Osteocyte (in vitro differentiated cells): ENCODE measurements around the gene UBAP1L. TPM values are rescaled to one million over a fixed set of nuclear protein-coding genes. Genes with fewer than 3 reads are reported as not detected.
"Not testable (repeated sequence)": the region's sequence is repeated elsewhere in the genome, so short reads cannot be mapped to it uniquely, and the experiment has no call there.

Source experiments
- DNase-seq: peaks from one replicate; pipeline ENCODE4 v3.0.0; 2021; ENCODE audit warnings: mixed read lengths; ENCODE audit not compliant: unreplicated experiment; ENCODE audit errors: extremely low spot score
- H3K27ac Mint-ChIP-seq: one replicate; pipeline ENCODE4 v1.8.0; 2021; ENCODE audit warnings: mild to moderate bottlenecking, mixed read lengths; ENCODE audit not compliant: unreplicated experiment
- H3K27me3 Mint-ChIP-seq: one replicate; pipeline ENCODE4 v1.8.0; 2021; ENCODE audit warnings: mixed read lengths; ENCODE audit not compliant: unreplicated experiment
- H3K36me3 Mint-ChIP-seq: one replicate; pipeline ENCODE4 v1.8.0; 2021; ENCODE audit warnings: mixed read lengths; ENCODE audit not compliant: unreplicated experiment
- H3K4me1 Mint-ChIP-seq: one replicate; pipeline ENCODE4 v1.8.0; 2021; ENCODE audit warnings: mixed read lengths; ENCODE audit not compliant: unreplicated experiment
- H3K4me3 Mint-ChIP-seq: one replicate; pipeline ENCODE4 v1.8.0; 2021; ENCODE audit warnings: mild to moderate bottlenecking, moderate library complexity, mixed read lengths; ENCODE audit not compliant: unreplicated experiment
- H3K9me3 Mint-ChIP-seq: one replicate; pipeline ENCODE4 v1.8.0; 2021; ENCODE audit warnings: mixed read lengths; ENCODE audit not compliant: unreplicated experiment
- total RNA-seq: library from RNA; stranded (reverse); gene quantifications from 2 replicates; pipeline ENCODE4 v1.2.1, GENCODE V29; 2021
- TF ChIP-seq, protein P1 (sequence below): fragments of 200-600 bp; sonication (generic); IDR thresholded peaks from 2 replicates; pipeline ENCODE4 v1.5.0; 2021; ENCODE audit warnings: antibody characterized with exemption, mild to moderate bottlenecking, moderate library complexity

Gene UBAP1L
- total RNA-seq, 1 donor from 2014 or later: 5.4 TPM

DNA sequence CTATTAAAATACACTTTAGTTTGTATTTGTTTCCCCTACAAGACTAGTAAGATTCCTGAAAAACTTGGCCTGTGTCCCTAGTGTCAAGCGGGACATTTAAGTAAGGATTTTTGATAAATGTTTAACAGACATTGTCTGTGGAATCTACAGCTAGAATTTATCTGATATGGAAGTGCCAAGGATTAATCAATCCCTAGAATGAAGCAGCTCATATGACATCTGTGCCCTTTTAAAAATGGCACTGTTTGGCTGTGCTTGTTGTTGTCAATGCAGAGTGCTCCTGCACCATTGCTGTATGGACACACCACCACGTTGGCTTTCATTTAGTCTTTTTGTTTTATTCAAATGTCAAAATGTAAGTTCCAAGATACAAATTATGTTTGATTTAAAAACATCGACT is 32.9 kb upstream of the UBAP1L start:
- Mint-ChIP-seq H3K36me3 (peaks cover 25% of the 10 kb centered on the region), H3K4me3 (no peak overlapping the region), H3K4me1 (no peaks in the 10 kb centered on the region), H3K9me3 (no peaks in the 10 kb centered on the region), H3K27ac (no peak overlapping the region), H3K27me3 (no peaks in the 10 kb centered on the region)
- TF ChIP-seq, protein P1, sequence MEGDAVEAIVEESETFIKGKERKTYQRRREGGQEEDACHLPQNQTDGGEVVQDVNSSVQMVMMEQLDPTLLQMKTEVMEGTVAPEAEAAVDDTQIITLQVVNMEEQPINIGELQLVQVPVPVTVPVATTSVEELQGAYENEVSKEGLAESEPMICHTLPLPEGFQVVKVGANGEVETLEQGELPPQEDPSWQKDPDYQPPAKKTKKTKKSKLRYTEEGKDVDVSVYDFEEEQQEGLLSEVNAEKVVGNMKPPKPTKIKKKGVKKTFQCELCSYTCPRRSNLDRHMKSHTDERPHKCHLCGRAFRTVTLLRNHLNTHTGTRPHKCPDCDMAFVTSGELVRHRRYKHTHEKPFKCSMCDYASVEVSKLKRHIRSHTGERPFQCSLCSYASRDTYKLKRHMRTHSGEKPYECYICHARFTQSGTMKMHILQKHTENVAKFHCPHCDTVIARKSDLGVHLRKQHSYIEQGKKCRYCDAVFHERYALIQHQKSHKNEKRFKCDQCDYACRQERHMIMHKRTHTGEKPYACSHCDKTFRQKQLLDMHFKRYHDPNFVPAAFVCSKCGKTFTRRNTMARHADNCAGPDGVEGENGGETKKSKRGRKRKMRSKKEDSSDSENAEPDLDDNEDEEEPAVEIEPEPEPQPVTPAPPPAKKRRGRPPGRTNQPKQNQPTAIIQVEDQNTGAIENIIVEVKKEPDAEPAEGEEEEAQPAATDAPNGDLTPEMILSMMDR: no peak
- DNase-seq: no peak

DNA sequence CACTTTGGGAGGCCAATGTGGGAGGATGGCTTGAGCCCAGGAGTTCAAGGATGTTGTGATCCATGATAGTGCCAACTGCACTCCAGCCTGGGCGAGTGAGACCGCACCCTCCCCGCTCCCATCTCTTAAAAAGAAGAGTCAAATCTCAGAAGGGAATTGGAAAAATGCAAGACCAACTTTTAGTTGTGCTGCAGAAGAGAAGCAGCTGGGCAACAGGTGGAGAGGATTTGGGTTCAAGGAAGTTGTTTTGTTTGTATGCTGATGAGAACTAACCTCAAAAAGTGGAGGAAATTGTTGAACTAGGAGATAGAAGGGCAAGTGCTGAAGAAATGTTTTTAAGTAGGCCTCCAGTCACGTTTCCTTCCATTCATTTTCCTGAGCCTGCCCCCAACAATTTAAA is 31.4 kb upstream of the UBAP1L start:
- Mint-ChIP-seq H3K27ac (no peak overlapping the region), H3K27me3 (no peaks in the 10 kb centered on the region), H3K4me3 (no peak overlapping the region), H3K36me3 (peaks cover 20% of the 10 kb centered on the region), H3K4me1 (no peaks in the 10 kb centered on the region), H3K9me3 (no peaks in the 10 kb centered on the region)
- no peak for DNase-seq
- TF ChIP-seq, protein P1: no peak

DNA sequence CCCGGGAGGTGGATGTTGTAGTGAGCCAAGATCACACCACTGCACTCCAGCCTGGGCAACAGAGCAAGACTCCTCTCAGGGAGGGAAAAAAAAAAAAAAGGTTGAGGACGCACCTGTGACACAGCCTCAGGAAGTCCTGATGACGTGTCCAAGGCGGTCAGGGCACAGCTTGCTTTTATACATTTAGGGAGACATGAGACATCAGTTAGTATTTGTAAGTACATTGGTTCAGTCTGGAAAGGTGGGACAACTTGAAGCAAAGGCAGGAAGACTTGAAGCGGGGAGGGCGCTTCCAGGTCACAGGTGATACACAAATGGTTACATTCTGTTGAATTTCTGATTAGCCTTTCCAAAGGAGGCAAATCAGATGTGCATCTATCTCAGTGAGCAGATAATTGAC is 23.6 kb upstream of the UBAP1L start:
- not testable (repeated sequence) for H3K4me1 Mint-ChIP-seq, H3K9me3 Mint-ChIP-seq, DNase-seq, H3K27me3 Mint-ChIP-seq, H3K36me3 Mint-ChIP-seq, H3K27ac Mint-ChIP-seq, H3K4me3 Mint-ChIP-seq

DNA sequence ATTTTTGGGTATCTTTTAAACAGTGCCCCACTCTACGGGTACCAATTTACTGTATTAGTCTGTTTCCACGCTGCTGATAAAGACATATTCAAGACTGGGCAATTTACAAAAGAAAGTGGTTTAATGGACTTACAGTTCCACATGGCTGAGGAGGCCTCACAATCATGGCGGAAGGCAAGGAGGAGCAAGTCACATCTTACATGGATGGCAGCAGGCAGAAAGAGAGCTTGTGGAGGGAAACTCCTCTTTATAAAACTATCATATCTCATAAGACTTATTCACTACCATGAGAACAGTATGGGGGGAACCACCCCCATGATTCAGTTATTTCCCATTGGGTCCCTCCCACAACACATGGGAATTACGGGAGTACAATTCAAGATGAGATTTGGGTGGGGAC is 22.9 kb upstream of the UBAP1L start:
- H3K4me3 Mint-ChIP-seq, H3K4me1 Mint-ChIP-seq, H3K27ac Mint-ChIP-seq, DNase-seq, H3K36me3 Mint-ChIP-seq, H3K27me3 Mint-ChIP-seq, H3K9me3 Mint-ChIP-seq: not testable (repeated sequence)

DNA sequence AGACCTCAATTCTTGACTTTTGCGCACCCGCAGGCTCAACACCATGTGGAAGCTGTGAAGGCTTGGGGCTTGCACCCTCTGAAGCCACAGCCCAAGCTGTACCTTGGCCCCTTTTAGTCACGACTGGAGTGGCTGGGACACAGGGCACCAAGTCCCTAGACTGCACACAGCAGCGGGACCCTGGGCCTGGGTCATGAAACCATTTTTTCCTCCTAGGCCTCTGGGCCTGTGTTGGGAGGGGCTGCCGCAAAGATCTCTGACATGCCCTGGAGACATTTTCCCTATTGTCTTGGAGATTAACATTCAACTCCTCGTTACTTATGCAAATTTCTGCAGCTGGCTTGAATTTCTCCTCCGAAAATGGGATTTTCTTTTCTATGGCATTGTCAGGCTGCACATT is 22.1 kb upstream of the UBAP1L start:
- H3K4me1 Mint-ChIP-seq: peaks cover 12% of the 10 kb centered on the region
- H3K4me3 Mint-ChIP-seq, H3K9me3 Mint-ChIP-seq, H3K36me3 Mint-ChIP-seq, H3K27me3 Mint-ChIP-seq, DNase-seq, H3K27ac Mint-ChIP-seq: not testable (repeated sequence)

DNA sequence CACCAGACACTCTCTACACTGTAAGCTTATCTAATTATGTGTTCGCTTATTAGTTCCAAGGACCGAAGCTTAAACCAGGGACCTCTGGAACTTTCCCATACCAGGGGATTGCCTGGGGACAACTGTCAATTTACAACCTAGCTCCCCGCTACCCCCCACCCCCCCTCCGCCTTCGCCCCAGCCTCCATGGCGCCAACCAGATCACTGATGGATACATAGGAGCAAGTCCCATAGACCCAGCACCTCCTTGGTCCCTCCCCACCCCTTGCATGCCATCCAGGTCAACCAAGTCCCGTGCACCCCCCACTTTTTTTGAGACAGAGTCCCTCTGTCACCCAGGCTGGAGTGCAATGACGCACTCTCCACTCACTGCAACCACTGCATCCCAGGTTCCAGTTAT is 19.5 kb upstream of the UBAP1L start:
- peak overlapping the region; percentile 86 for H3K4me3 Mint-ChIP-seq
- H3K4me1 Mint-ChIP-seq: peaks cover 20% of the 10 kb centered on the region
- peaks cover 6% of the 10 kb centered on the region for H3K36me3 Mint-ChIP-seq
- no peaks in the 10 kb centered on the region for H3K9me3 Mint-ChIP-seq
- no peak for DNase-seq
- H3K27me3 Mint-ChIP-seq: no peaks in the 10 kb centered on the region
- peak overlapping the region; percentile 92 for H3K27ac Mint-ChIP-seq
- TF ChIP-seq, protein P1: no peak
